NCI-H82 treated with DMSO at 0.1 percent for 48 hours (cell line): ENCODE data around the gene LPO.
A peak's percentile ranks its signal among the peaks of the same experiment; 100 is the strongest.

ENCODE experiments used
- DNase-seq: peaks from one replicate; lab custom pipeline; 2025; ENCODE audit not compliant: unreplicated experiment; lab: John Stamatoyannopoulos, UW

Gene LPO

DNA sequence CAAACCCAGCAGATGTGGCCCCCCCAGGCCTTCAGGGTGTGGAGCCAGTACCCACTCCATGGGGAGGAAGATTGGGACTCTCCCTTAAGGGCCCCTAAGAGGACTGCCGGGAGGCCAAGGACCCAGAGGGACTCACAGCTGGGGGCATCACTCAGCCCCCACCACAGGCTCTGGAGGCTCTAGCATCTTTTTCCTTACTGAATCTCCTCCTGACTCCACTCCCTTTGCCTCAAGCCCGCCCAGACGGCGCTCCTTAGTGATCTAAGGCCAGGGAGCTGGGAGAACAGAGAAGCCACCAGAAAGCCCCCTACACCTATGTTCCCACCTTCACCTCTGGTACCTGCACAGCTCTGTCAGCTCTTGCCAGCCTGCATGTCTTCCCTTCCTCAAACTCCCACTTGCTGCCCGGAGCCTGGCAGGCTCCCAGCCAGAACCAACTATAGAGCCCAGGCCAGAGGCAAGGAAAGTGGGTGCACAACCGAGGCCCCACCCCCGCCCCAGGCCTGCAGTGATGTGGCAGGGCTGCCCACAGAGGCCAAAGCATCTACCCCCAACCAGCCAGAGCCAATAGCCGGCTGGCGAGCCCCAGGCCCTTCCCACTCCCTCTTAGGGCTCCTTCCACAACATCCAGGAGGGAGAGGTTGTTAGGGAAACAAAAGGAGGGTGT, 64.7 kb downstream of the LPO start:
- DNase-seq = no peak

DNA sequence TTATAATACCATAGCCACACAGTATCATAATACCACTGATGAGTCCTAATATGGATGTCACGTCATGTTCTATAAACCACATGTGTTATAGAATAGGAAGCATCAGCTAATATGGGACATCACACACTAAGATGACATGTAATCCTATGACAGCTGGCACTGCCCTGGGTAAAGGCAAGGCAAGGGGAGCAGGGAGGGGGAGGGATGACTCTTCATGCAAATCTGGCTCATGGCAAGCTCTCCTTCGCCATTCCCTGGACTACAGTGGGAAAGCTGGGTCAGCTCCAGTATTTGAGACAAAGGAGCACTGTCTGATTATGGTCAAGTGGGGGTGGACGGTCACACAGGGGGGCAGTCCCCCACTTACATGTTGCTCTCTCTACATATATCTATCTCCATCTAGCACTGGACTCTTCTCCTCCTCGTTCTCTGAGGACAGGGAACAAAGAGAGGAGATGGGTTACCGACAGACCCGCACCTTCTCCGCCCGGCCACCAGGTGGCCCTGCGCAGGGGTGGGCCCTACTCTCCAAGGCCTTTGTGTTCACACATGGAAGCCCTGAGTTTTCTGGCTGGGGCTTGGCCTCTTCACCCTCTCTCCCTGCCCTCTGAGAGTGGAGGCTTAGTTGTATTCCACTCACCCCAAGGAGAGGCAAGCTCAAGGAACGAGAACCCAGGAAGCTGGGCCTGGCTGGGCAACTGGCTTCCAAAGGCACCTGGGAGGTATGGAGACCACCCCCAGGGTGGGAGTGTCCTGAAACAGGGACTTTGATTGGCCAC, 65.8 kb downstream of the LPO start:
- DNase-seq = peak; percentile 58

DNA sequence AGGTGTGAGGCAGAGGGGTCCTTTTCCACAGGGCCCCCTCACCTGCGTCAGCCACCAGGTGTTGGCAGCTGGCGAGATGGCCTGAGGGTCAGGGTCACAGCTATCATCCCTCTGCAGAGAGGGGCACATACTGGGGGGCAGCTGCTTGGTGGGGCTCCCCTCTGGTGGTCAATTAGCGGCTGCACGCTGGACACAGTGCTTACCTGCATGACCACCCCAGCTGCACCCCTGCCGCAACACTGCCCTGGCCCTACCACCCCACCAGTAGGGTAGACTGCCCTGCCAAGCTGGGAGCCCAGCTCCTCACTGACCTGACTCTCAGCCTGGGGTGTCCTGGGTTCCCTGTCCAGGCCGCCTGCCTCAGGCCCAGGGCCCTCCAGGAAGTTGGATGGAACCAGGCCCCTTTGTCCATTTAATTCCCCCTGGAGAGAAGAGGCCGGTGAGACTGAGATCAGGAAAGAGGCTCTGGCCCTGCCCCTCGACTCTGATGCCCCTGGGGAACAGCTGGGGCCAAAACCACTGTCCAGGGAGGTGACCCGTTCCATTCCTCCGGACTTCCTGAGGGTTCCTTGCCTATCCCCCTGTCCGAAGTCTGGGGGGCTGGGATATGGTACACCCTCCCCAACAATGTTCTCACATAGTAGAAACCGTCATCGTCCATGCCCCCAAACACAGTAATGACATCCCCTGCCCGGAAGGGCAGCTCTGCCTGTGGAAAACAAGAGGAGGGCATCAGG, 66.5 kb downstream of the LPO start:
- DNase-seq = no peak

DNA sequence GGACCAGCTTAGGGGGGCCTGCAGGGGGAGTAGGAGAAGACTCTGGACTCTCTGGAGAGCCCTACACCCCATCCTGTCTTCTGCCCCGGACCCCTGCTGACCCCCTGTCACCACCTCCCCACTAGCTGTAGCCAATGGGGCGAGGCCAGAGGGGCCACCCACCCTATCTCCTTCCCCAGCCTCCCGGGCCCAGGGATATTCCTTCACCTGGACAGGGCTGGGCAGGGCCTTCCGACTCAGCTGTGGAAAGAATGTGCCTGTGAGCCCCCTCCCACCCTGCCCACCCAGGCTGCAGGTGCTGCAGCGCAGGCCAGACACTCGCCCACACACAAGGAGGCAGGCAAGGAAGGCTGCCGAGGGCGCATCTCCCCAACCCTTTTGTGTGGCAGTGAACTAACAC, 67.2 kb downstream of the LPO start:
- DNase-seq = no peak

DNA sequence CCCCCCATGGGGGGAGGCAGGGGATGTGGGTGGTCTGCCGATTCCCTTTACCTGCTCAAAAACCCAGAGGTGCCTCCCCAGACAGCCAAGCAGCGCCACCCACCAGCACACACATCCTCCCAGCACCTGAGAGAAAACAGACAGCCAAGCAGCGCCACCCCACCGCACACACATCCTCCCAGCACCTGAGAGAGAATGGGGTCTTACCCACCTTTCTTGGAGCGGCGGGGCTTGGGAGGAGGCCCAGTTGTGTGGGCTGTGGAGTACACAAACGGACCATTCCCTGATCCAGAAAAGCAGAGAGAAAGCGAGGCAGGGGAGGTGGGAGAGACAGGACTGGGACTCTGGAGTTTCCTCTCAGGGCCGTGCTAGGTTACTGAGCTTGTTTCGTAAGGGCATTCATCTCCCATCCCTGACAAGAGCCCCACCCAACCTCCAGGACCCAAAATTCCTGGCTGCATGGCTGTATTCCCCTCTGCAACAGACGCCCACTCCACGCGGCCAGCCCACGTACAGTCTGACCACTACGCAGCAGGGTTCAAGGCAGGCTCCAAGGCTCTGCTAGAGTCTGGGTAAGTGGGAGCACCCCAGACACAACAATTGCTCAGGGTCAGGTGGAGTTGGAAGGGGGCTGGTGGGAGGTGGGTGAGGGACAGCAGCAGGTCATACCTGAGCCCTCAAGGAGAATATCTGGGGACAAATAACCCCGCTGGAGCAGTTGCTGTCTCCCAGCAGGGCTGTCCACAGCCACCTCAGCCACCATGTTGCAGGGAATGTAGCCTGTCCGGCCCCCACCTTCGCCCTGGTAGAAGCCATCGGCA, 68.0 kb downstream of the LPO start:
- no peak for DNase-seq

DNA sequence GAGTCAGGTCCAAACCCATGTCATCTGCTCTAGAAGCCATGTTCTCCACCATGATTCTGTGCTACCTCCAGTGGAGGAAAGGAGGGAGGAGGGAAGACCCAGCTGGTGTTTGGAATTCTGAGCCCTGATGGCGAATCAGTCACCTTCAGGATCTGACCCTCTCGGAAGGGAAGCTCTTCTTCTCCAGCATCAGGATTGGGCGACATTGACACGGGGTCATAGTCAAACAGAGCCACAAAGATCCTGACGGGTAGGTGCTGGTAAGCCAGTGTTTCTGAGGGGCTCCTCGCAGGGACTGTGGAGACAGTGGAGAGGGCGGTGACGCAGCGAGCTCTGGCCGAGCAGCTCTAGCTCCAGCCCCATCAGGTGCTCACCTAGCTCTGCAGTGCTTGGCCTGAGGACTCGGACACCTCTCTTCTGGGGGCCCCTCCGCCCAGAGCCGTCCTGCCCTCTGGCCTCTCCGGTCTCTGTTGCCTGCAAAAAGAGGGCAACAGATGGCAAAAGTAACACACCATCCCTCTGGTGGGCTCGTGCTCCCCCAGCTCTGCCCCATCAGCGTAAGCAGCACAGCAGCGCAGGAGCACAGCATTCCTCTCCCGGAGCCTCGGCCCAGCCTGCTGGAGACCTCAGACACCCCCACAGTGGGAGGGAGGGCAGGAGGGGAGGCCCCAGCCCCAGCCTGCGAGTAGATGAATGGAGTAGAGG, 69.2 kb downstream of the LPO start:
- no peak for DNase-seq

DNA sequence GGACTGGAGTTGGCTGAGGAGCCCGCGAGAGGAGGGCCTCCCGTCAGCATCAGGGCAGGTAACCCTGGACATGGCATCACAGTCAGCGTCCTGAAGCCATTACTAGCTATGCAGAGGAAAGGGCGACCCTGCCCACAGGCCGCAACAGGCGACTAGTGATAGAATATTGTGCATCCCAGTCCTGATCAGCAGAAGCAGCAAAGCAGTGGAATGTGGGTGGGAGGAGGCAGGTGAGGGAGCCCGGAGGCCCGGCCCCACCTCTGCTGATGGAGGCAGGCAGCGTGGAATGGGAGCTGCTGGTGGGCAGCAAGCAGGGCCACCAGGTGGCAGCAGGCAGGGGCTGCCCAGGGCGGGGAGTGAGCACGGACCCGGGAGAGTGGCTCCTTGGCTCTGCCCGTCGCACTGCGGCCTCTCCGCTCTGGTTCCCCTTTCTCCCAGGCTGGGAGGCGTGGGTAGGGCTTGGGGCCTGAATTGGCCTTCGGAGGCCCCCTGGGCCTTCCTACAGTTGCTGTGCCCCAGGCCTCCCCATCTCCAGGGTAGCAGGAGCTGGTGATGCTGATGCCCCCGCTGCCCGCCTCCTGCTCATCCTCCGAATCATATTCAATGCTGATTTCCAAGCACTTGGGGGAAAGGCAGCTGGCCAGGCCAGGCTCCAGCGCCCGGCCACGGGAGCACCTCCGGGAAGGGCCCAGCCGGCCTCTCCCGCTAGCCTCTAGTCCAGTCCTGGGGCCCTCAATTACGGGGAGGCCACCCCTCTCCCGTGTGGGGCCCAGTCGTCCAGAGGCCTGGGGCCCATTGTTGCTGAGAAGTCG, 70.0 kb downstream of the LPO start:
- no peak for DNase-seq

DNA sequence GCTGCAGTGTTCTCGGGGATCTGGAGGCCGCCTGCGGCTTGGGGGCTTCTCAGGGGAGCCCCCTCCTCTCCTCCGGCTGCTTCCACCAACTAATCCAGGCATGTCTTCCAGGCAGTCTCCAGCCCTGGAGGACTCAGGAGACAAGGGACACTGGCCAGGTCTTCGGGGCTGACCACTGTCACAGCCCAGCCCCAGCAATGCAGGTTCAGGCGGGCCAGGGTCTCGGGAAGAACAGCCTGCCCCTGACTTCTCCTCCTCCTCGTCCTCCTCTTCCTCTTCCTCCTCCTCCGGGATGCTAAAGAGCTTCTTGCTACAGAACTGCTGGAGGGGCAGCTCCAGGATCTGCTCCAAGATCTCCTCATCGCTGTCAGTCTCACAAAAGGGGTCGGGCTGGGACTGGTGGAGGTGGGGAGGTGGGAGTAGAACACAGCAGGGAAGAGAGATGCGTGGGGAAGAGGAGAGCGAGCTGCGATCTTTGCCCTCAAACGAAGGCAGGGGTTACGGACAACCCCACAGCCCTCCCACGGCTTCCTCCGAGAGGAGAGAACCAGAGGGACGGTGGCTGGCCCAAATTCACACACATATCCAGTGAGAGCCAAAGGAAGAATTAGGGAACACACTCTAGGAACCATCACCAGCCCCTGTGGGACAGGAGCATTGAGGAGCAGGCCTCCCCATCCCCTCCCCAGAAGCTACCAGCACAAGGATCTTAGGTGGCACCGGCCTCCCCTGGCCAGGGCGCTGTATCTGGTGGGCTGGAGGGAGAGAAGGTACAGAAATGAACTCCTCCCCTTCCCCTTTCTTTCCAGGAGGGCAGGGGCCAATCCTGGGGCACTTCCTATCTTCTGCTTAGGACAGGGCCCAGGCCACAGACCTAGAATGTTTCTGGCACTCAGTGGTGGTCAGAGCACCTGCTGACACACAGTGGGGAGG, 70.9 kb downstream of the LPO start:
- DNase-seq = no peak

DNA sequence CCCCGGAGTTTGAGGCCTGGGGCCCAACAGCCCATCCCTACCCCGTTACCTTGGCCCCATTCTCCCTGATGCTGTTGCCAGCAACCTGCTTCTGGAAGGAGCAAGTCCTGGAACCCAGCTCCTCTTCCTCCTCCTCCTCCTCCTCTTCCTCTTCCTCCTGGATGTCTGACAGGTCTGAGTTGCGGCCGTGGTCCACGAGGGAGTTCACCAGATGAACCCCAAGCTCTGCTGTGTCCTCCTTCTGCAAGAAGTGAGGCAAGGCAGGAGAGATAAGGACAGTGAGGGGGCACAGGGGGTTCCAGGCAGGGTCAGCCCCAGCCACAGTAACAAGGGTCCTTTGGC, 71.5 kb downstream of the LPO start:
- DNase-seq = no peak

DNA sequence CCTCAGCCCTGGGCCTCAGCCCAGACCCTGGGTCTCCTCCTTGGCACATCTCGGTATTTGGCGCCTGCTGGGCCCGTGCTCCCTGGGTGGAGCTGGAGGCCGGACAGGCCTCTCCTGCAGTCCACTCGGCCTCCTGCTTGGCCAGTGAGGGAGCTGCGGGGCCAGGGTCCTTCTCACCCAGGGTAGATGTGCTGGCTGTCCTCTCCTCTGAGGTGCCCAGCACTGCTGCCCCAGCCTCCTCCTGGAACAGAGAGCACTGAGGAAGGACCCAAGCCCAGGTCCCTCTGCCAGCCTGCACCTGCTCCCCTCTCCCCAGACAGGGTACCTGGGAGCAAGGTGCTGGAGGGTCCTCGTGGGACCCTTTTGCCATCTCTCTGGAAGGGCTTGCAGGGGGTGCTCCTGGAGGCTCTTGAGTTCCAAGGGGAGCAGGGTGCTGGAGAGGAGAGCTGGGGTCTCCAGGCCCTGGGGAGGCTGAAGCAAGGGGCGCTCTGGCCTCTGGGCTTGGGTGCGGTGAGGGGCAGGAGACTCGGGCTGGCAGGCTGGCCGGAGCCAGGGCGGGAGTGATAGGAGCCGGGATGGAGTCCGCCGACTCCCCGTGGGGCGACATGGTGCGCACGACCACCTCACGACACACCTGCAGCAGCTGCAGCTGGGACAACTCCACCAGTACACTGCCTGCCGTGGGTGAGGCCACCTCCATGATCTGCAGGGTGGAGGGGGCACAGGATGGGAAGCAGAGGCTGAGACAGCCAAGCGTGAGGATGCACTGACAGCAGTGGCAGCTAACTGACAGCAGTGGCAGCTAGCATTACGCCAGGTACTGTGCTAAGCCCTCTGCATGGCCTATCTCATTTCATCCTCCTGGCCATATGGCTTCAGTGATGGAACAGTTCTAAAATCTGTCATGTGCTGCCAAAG, 72.4 kb downstream of the LPO start:
- DNase-seq = no peak

DNA sequence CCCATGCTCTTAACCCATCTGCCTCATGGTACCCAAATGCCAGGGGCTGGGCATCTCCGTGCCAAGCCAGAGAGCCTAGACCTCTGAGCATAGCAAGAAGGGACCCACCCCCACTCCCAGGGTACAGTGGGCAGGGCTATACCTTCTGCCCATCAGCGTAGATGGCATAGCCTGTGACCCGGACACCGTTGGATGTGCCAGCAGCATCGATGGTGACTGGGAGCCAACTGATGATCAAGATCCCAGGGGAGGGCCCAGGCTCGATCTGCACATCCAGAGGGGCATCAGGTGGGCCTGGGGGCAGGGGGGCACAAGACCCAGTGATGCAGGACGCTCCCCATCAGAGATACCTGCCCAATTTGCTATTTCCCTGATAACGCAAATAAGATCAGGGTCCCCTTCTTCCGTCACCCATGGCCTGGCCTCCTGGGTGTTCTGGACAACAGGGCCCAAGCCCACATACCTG, 73.1 kb downstream of the LPO start:
- no peak for DNase-seq

DNA sequence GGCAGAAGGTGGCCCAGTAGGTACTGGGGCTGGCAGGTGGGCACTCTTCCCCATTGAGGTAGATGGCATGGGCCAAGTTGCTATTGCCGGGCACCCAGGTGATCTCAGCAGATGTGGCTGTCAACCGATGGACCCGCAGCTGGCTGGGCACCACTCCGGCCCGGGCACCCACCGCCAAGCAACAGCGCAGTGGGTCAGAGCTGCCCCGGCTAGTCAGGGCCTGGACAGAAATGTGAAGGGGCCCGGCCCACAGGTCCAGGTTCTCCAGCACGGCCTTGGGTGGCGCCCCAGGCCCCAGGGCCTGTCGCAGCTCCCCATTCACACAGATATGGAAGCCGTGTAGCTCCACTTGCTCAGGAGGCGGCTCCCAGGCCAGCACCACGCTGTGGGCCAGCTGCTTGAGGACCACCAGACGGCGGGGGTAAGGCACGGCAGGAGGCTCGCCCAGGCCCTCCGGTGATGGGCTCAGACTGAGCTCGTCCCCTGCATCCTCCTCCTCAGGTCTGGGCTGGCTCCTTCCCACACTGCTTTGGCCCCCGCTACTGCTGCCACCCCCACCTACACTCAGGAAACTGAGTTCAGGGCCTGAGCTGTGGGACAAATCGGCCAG, 73.7 kb downstream of the LPO start:
- no peak for DNase-seq

DNA sequence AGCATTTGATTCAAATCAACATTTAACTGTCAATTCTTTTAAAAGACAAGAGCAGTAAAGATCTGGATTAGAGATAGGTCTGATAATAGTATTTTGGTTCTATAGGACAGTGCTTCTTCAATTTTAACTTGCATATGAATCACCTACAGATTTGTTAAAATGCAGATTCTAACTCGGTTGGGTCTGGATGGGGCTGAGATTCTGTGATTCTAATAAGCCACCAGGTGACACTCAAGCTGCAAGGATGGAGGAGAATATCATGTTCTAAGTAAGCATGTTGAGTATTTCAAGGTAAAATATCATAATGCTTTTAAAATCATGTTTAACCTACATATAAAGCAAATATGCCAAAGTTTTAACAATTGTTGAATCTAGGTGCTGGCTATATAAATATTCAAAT, 74.4 kb downstream of the LPO start:
- DNase-seq = no peak

DNA sequence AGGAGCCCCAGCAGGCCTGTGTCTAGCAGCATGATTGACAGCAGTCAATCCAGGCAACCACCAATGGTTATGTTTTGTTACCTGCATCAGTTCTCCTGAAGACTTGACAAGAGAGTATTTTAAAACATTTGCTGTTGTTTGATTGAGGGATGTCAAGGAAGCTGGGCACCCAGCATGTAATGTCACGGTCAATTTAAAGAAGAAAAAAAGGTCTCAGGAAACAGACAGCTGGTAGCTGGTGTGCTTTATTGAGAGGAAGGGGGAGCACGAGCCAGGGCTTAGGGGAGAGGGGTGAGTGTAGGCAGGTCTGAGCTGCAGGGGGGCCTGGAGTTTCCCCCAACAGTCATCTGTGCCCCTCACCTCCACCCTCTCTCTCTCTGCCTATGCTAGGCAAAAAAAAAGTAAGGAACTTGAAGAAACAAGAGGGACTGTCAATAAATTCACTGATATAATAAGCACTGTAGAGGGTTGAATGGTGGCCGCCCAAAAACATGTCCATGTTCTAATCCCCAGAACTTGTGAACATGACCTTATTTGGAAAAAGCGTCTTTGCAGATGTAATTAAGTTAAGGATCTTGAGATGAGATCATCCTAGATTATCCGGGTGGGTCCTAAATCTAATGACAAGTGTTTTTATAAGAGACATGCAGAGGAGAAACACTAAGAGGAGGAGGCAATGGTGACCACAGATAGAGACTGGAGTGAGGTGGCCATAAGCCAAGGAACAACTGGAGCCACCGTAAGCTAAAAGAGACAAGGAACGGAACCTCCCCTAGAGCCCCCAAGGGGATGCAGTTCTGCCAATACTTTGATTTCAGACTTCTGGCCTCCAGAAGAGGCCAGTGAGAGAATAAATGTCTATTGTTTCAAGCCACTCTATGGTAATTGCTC, 75.7 kb downstream of the LPO start:
- peak; percentile 97 for DNase-seq

DNA sequence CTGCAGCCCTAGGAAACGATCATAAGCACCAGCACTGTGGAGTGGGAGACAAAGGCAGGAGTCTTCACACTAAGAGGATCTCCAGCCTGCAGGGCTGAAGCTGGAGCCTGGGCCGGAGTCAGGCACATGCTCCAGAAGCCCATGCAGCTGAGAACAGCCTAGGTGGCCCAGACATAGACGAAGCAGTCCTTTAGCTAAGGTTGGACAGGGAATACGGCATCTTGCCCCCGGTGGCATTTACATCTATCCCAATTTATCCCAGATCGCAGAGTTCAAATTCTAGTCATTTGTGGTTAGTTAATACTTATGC, 76.3 kb downstream of the LPO start:
- DNase-seq = no peak

DNA sequence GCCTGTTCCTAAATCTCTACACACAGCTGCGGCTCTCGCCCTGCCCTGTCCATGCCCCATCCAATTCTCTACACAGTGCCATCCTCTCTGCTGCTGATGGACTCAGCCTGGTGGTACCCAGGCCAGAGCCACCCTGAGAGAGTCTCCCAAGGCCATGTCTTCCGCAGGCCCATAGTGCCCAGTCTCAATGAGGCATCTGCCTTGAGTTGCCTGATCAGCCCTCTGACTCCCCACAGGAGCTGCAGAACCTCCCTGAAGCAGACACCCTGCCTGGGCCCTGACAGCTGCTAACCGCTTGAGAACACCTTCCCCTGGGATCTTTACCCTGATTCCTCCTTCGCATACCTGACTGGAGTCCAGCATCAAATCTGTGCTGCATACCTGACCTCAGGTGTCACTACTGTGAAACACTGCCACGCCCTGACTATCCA, 76.9 kb downstream of the LPO start:
- no peak for DNase-seq
